Colonic mucosa (tissue), 4 donors: ENCODE measurements around the gene GRIK4. TPM values are rescaled to one million over a fixed set of nuclear protein-coding genes. Genes with fewer than 3 reads are reported as not detected.

Experiments
- DNase-seq: peaks from one replicate; pipeline ENCODE4 v3.0.0-alpha.2; 2020
- H3K27ac ChIP-seq: fragments of 200-600 bp; one replicate; pipeline ENCODE4 v1.8.0; 2021
- H3K27me3 ChIP-seq: fragments of 200-600 bp; one replicate; pipeline ENCODE4 v1.8.0; 2021
- H3K36me3 ChIP-seq: fragments of 200-600 bp; one replicate; pipeline ENCODE4 v1.8.0; 2021
- H3K4me1 ChIP-seq: fragments of 200-600 bp; one replicate; pipeline ENCODE4 v1.8.0; 2021; ENCODE audit warnings: mild to moderate bottlenecking
- H3K4me3 ChIP-seq: fragments of 200-600 bp; one replicate; pipeline ENCODE4 v1.8.0; 2021
- H3K9ac ChIP-seq, 2 donors: one replicate each; pipeline ENCODE4 v1.7.0; 2013; ENCODE audit warnings: control low read depth in 2 of 2, low read depth in 2 of 2, low read length in 2 of 2
- H3K9me3 ChIP-seq: fragments of 200-600 bp; one replicate; pipeline ENCODE4 v1.8.0; 2021
- intact Hi-C: fragments of 100-400 bp; cut with DNase I; formaldehyde crosslinking; loops from one replicate; pipeline ENCODE4 v1.14.1; 2022
- total RNA-seq, 2 donors: library from RNA; stranded (reverse); fragmentation: NEBNext Ultra II Directional in 1 of 2; extraction: Animal tissue kit (Norgen Biotek cat#: 25700) in 1 of 2; gene quantifications; one replicate each; pipeline ENCODE4 v1.2.1, GENCODE V29; 2021
- TF ChIP-seq, protein P1 (sequence below): fragments of 200-600 bp; IDR thresholded peaks from one replicate; pipeline ENCODE4 v1.8.0; 2022; ENCODE audit warnings: antibody characterized with exemption, mild to moderate bottlenecking
- donor health status: healthy.
- donor health status: DM: no; HTN: no; CAD: no.
- donor health status: DM: no; HTN: no; CAD: no.

Gene GRIK4
- total RNA-seq, 2 donors from 2014 or later, result 0.10 to 0.21 TPM

DNA sequence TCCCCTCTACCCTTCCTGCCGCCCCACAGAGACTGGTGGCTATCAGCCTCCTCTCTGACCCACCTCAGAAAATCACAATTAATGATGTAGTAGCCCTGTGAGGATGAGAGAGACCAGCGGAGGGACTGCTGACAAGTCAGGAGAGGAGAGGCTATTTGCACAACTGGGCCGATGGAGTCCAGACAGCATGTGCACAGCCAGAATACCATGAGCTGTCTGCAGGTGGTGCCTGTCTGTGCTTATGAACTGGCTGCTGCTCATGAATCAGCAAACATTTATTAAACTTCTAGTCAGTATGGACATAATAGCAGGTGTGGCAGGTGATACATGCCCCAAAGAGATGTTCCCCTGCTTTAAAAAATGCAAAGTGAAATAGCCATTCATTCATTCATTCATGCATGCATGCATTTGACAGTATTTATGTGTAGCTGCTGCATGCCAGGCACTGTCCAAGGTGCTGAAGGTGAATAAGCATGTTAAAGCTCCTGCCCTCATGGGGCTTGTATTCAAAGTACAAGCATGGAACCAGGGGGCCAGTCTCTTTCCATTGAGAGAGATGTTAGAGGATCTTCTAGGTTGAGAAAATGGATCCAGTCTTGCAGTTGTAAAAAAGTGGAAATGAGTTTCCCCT is 141.3 kb downstream of the GRIK4 start:
- no peaks in the 10 kb centered on the region for H3K36me3 ChIP-seq
- TF ChIP-seq, protein P1, sequence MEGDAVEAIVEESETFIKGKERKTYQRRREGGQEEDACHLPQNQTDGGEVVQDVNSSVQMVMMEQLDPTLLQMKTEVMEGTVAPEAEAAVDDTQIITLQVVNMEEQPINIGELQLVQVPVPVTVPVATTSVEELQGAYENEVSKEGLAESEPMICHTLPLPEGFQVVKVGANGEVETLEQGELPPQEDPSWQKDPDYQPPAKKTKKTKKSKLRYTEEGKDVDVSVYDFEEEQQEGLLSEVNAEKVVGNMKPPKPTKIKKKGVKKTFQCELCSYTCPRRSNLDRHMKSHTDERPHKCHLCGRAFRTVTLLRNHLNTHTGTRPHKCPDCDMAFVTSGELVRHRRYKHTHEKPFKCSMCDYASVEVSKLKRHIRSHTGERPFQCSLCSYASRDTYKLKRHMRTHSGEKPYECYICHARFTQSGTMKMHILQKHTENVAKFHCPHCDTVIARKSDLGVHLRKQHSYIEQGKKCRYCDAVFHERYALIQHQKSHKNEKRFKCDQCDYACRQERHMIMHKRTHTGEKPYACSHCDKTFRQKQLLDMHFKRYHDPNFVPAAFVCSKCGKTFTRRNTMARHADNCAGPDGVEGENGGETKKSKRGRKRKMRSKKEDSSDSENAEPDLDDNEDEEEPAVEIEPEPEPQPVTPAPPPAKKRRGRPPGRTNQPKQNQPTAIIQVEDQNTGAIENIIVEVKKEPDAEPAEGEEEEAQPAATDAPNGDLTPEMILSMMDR, result no peak
- H3K4me3 ChIP-seq, result no peak overlapping the region
- H3K4me1 ChIP-seq, result no peaks in the 10 kb centered on the region
- DNase-seq, result no peak
- no peak overlapping the region for H3K27ac ChIP-seq
- H3K9me3 ChIP-seq, result no peaks in the 10 kb centered on the region
- intact Hi-C loops, result no loop called here
- H3K27me3 ChIP-seq, result no peaks in the 10 kb centered on the region
- H3K9ac ChIP-seq, result no peak overlapping the region

GRCh38 chr11:120655589-120655988 is 144.0 kb downstream of the GRIK4 start:
- Histone ChIP-seq H3K4me3 (no peak overlapping the region), H3K36me3 (no peaks in the 10 kb centered on the region), H3K9ac (no peak overlapping the region), H3K27me3 (no peaks in the 10 kb centered on the region), H3K27ac (no peak overlapping the region), H3K4me1 (no peaks in the 10 kb centered on the region), H3K9me3 (no peaks in the 10 kb centered on the region)
- TF ChIP-seq, protein P1, result no peak
- intact Hi-C loops, result no loop called here
- DNase-seq, result no peak

- DNase-seq, result no peak
- TF ChIP-seq, protein P1, result no peak
- H3K27me3 ChIP-seq, result no peaks in the 10 kb centered on the region
- H3K4me1 ChIP-seq, result no peaks in the 10 kb centered on the region
- no peak overlapping the region for H3K27ac ChIP-seq
- H3K9me3 ChIP-seq, result no peaks in the 10 kb centered on the region
- H3K36me3 ChIP-seq, result no peaks in the 10 kb centered on the region
- no peak overlapping the region for H3K9ac ChIP-seq
- H3K4me3 ChIP-seq, result no peak overlapping the region
- intact Hi-C loops, result no loop called here
Observed at GRCh38 chr11:120657306-120658070, 145.9 kb downstream of the GRIK4 start.

DNA sequence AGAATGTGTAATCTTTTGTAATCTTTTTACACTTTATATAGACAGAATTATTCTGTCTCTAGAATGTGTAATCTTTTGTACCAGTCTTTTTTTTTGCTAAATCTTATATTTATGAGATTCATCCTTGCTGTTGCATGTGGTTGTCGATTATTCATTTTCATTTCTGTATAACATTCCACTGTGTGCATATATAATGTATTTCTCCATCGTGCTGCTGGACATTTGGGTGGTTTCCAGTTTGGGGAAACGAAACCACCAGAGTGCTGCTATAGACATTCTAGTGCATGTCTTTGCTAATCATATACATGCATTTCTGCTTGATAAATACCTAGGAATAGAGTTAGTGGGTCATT is 146.5 kb downstream of the GRIK4 start:
- no peaks in the 10 kb centered on the region for H3K9me3 ChIP-seq
- no peak for DNase-seq
- H3K4me1 ChIP-seq, result no peaks in the 10 kb centered on the region
- H3K36me3 ChIP-seq, result no peaks in the 10 kb centered on the region
- TF ChIP-seq, protein P1, result no peak
- no peak overlapping the region for H3K27ac ChIP-seq
- intact Hi-C loops, result no loop called here
- H3K9ac ChIP-seq, result no peak overlapping the region
- H3K27me3 ChIP-seq, result no peaks in the 10 kb centered on the region
- no peak overlapping the region for H3K4me3 ChIP-seq

DNA sequence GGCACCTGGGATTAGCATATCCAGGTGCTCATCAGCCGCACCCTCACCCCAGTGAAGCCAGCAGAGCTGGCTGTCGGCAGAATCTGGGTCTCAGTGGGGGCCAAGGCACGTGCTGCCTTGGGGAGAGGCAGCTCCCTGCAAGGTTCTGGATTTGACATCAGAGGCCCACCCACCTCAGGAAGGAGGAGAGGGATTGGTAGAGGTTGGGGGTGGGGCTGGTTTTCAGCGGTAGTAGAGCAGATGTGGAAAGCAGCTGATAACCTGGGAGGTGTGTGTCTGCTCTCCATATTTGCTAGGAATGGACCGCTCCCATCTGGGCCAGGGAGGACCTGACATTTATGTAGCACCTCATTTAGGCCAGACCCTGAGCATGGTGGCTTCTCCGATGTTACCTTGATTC is 147.5 kb downstream of the GRIK4 start:
- H3K27ac ChIP-seq, result no peak overlapping the region

More for the DNA sequence above, 147.5 kb downstream of the GRIK4 start:
- no peak for DNase-seq
- H3K4me1 ChIP-seq, result no peaks in the 10 kb centered on the region
- TF ChIP-seq, protein P1, result no peak
- intact Hi-C loops, result no loop called here
- H3K27me3 ChIP-seq, result no peaks in the 10 kb centered on the region
- H3K36me3 ChIP-seq, result no peaks in the 10 kb centered on the region
- H3K4me3 ChIP-seq, result no peak overlapping the region
- no peaks in the 10 kb centered on the region for H3K9me3 ChIP-seq
- H3K9ac ChIP-seq, result no peak overlapping the region
